ENCODE data around the gene PNPLA2. TPM values are rescaled to one million over a fixed set of nuclear protein-coding genes. Genes with fewer than 3 reads are reported as not detected.

The PNPLA2 gene
- total RNA-seq, 1 donor from 2014 or later: 40.5 TPM

- peaks cover 30% of the 10 kb centered on the region for H3K27me3 Mint-ChIP-seq (ENCODE audit: unreplicated experiment)
- DNase-seq (ENCODE audit: low spot score): no peak
Measured at GRCh38 chr11:863910-864827, 45.5 kb downstream of the PNPLA2 start.

GRCh38 chr11:864898-865297 lies 46.2 kb downstream of the PNPLA2 start:
- no peak overlapping the region for H3K4me3 Mint-ChIP-seq (ENCODE audit: unreplicated experiment)
- no peak overlapping the region for H3K27ac Mint-ChIP-seq (ENCODE audit: unreplicated experiment)

More at GRCh38 chr11:863910-864827, 45.5 kb downstream of the PNPLA2 start:
- Mint-ChIP-seq H3K4me1 (ENCODE audit: unreplicated experiment) (no peaks in the 10 kb centered on the region), H3K27ac (ENCODE audit: unreplicated experiment) (no peak overlapping the region), H3K4me3 (ENCODE audit: unreplicated experiment) (no peak overlapping the region), H3K36me3 (ENCODE audit: low read depth, unreplicated experiment) (no peaks in the 10 kb centered on the region), H3K9me3 (ENCODE audit: unreplicated experiment) (no peaks in the 10 kb centered on the region)
- no peak for TF ChIP-seq CTCF (IDR thresholded peaks at IDR 0.05; ENCODE audit: unreplicated experiment)

GRCh38 chr11:865462-866430 lies 47.0 kb downstream of the PNPLA2 start:
- no peak for DNase-seq (ENCODE audit: low spot score)
- Mint-ChIP-seq H3K4me1 (ENCODE audit: unreplicated experiment) (no peaks in the 10 kb centered on the region), H3K9me3 (ENCODE audit: unreplicated experiment) (no peaks in the 10 kb centered on the region), H3K4me3 (ENCODE audit: unreplicated experiment) (no peak overlapping the region), H3K27me3 (ENCODE audit: unreplicated experiment) (peaks cover 27% of the 10 kb centered on the region), H3K36me3 (ENCODE audit: low read depth, unreplicated experiment) (no peaks in the 10 kb centered on the region), H3K27ac (ENCODE audit: unreplicated experiment) (no peak overlapping the region)
- no peak for TF ChIP-seq CTCF (IDR thresholded peaks at IDR 0.05; ENCODE audit: unreplicated experiment)

More at GRCh38 chr11:864898-865297, 46.2 kb downstream of the PNPLA2 start:
- H3K4me1 Mint-ChIP-seq (ENCODE audit: unreplicated experiment): no peaks in the 10 kb centered on the region
- no peak for TF ChIP-seq CTCF (IDR thresholded peaks at IDR 0.05; ENCODE audit: unreplicated experiment)
- no peaks in the 10 kb centered on the region for H3K36me3 Mint-ChIP-seq (ENCODE audit: low read depth, unreplicated experiment)
- H3K27me3 Mint-ChIP-seq (ENCODE audit: unreplicated experiment): peaks cover 27% of the 10 kb centered on the region
- no peak for DNase-seq (ENCODE audit: low spot score)
- no peaks in the 10 kb centered on the region for H3K9me3 Mint-ChIP-seq (ENCODE audit: unreplicated experiment)

- DNase-seq (ENCODE audit: low spot score): no peak
- no peaks in the 10 kb centered on the region for H3K9me3 Mint-ChIP-seq (ENCODE audit: unreplicated experiment)
- H3K4me3 Mint-ChIP-seq (ENCODE audit: unreplicated experiment): no peak overlapping the region
- H3K4me1 Mint-ChIP-seq (ENCODE audit: unreplicated experiment): no peaks in the 10 kb centered on the region
- peaks cover 22% of the 10 kb centered on the region for H3K27me3 Mint-ChIP-seq (ENCODE audit: unreplicated experiment)
- H3K27ac Mint-ChIP-seq (ENCODE audit: unreplicated experiment): no peak overlapping the region
- TF ChIP-seq CTCF (IDR thresholded peaks at IDR 0.05; ENCODE audit: unreplicated experiment): no peak
- H3K36me3 Mint-ChIP-seq (ENCODE audit: low read depth, unreplicated experiment): no peaks in the 10 kb centered on the region
Measured at GRCh38 chr11:866481-866880, 47.8 kb downstream of the PNPLA2 start.
